Retinal pigment epithelial cell (primary cell): Measurements from ENCODE around the gene RFTN1.
"Not testable (repeated sequence)": the region's sequence is repeated elsewhere in the genome, so short reads cannot be mapped to it uniquely, and the experiment has no call there.

Source experiments
- DNase-seq: peaks from one replicate; pipeline ENCODE4 v3.0.0-alpha.2; 2010; ENCODE audit warnings: low read depth
- H3K4me3 ChIP-seq: 2 replicates; pipeline ENCODE4 v1.5.1; 2011; ENCODE audit warnings: mild to moderate bottlenecking, low read length, control low read depth, moderate library complexity
- TF ChIP-seq, protein P1 (sequence below): conservative IDR thresholded peaks from 2 replicates; pipeline ENCODE4 v1.5.1; 2011; ENCODE audit warnings: low read depth, low read length, control low read depth, inconsistent platforms

Gene RFTN1

DNA sequence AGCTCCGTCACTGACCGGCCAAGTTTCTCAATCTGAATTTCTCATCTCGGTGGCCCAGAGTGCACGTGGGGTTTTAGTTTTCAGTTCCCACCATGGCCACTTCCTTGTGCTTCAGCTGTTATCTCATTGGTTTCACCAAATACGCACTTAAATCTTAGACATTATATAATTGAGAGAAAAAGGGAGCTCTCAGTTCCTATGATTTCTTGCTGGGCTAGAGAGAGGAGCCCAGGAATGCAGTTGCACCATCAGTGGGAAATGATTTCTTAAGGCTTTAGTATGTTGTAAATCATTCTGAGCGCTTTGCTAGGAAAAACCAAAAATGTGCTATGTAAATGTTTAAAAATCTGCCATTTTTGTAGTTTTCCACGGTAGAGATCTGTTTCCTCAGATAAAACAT, 195.3 kb downstream of the RFTN1 start:
- DNase-seq: no peak
- H3K4me3 ChIP-seq: no peak overlapping the region
- TF ChIP-seq, protein P1, sequence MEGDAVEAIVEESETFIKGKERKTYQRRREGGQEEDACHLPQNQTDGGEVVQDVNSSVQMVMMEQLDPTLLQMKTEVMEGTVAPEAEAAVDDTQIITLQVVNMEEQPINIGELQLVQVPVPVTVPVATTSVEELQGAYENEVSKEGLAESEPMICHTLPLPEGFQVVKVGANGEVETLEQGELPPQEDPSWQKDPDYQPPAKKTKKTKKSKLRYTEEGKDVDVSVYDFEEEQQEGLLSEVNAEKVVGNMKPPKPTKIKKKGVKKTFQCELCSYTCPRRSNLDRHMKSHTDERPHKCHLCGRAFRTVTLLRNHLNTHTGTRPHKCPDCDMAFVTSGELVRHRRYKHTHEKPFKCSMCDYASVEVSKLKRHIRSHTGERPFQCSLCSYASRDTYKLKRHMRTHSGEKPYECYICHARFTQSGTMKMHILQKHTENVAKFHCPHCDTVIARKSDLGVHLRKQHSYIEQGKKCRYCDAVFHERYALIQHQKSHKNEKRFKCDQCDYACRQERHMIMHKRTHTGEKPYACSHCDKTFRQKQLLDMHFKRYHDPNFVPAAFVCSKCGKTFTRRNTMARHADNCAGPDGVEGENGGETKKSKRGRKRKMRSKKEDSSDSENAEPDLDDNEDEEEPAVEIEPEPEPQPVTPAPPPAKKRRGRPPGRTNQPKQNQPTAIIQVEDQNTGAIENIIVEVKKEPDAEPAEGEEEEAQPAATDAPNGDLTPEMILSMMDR: no peak

DNA sequence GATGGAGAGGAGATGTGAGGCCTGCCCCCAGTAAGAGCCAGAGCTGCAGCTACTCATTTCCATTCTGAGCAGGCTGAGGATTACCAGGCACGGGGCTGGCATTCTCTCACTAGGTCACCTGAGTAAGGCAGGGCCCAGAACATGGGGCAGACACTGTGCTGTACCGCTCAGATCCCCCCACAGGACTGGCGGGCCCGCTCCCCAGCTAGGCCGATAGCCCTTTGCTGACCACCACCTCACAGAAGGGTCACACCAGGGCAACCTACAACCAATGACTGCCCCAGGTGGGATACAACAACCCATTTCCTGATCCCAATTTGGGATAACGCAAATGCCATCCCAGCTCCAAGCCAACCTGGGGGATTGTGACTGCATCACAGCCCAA, 195.9 kb downstream of the RFTN1 start:
- no peak for DNase-seq
- TF ChIP-seq, protein P1: no peak
- no peak overlapping the region for H3K4me3 ChIP-seq

DNA sequence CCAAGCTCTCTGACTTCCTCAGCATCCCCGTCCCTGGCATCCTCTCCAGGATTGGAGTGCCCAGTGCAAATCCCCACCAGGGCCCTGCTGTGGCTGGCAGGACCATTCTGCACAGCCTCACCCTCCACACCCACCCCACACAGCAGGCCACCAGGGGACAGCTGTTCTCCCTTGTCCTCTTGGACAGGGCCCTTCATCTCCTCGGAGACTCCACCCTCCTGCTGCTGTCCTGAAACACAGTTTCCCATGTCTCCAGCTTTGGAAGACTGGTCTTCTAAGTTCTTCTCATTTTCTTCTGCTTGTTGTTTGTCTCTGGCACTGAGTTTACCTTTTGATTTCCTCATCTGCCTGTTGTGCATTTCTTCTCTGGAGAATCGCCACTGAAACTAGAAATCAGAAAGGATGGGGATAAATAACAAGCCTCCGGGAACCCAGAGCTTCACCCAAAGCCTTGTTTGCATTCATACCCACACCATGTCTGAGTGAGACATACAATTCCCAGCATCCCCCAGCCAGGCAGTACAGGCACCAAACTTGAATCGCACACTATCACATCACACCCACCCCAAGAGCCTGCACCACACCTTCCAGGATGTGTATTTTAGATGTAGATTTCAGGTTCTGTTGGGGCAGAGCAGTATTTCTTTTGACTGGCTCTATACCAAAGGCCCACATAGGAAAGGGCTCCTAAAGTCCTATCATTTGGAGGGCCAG, 196.5 kb downstream of the RFTN1 start:
- TF ChIP-seq, protein P1: peak; percentile 2
- no peak for DNase-seq
- no peak overlapping the region for H3K4me3 ChIP-seq

DNA sequence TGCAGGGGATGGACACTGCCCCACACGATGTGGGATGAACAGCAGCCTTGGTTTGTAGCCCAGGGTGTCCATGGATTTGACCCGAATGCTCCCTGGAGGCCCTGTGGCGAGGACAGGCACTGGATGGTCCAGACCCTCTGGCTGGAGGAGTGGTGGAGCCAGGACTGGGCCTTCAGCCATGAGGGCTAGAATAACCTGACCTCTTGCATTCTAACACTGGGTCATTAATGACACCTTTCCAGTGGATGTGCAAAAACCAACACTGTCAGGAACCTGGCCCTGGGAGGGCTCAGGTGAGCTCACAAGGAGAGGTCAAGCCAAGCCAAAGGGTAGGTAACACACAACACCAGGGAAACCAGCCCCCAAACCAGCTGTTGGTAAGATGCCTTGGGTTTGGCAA, 197.1 kb downstream of the RFTN1 start:
- DNase-seq: no peak
- H3K4me3 ChIP-seq: no peak overlapping the region
- TF ChIP-seq, protein P1: no peak

DNA sequence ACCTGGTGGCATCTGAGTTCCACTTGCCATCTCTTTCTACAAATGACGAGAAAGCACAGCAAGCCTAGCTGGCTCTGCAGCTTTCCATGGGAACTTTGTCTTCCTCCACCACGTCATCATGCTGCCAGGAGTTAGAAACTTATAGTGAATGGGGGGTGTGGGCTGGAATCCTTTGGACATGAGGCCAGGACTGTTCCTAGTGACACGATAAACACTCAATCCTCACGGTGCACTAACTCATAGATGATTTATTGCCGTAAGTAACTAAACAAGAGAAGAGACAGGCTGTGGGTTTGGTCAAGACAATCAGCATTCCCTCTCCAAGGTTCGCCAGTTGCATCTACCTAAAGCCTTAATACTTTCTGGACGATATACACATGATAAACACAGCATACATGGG, 197.9 kb downstream of the RFTN1 start:
- H3K4me3 ChIP-seq: no peak overlapping the region
- TF ChIP-seq, protein P1: no peak
- no peak for DNase-seq

DNA sequence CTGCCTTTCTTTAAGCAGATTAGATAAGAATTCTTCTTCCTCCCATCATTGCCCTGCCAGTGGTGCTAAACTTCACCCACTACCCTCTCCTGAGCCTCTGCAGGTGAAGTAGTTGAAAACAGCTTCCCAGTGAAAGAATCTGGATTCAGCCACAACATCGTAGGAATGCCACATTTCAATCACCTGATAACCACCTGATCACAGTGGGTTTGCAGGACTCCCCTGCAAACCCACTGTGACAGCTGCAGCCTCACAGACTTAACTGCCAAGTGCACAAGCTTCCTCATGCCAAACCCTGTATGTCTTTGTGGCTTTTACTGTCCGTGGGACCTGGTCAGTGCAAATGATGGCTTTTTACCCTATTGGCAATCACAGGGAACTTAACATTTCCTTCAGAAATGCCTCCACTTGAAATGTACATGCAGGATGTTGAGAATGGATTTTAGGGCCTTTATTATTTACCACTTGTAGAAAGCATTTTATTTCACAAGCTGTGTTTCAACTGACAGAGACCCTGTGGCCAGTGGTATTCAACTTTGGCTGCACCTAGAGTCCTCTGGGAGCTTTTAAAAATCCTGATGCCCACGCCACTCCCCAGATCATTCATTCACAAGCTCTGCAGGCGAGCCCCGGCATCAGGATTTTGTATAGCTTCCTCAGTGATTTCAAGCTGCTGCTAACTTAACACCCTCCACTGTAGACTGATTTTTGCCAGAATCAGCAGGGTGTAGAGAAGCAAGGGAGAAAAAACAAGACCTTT, 199.4 kb downstream of the RFTN1 start:
- TF ChIP-seq, protein P1: no peak
- DNase-seq: no peak
- no peak overlapping the region for H3K4me3 ChIP-seq

DNA sequence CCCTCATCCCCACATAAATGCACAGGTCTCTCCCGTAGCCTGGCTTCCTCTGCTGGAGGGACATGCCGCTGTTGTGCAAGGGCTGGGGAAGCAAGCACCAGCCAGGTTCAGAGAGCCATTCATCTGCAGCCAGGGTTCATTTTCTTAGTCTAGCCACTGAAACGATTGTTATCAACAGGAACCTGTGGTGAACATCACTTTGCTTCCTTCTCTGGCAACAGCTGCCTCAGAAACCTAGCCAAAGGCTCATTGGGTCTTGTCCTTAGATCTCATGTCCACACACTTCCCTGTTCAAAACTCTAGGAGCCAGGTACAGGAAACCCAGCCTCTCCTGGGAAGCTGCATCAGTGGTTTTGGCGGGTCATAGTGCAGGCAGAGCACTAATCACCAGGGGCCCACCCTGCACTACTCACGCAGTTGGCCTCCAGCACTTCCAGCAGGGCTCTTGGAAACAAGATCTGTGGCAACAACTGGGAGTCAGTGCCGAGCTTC, 201.5 kb downstream of the RFTN1 start:
- DNase-seq: no peak
- H3K4me3 ChIP-seq: no peak overlapping the region
- TF ChIP-seq, protein P1: no peak

DNA sequence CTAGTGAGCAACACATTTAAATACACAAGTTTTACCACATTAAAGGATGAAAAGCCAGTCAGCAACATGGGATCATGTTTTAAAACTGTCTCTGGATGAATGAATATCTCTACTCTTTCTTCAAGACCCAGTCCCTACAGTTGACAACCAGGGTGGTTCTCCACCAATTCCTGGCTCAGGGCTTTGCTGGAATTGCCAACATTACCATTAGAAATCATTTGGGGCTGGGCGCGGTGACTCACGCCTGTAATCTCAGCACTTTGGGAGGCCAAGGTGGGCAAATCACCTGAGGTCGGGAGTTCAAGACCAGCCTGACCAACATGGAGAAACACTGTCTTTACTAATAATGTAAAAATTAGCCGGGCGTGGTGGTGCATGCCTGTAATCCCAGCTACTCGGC, 203.0 kb downstream of the RFTN1 start:
- not testable (repeated sequence) for DNase-seq, H3K4me3 ChIP-seq
